Gastrocnemius medialis (tissue), 4 donors: ENCODE measurements around the gene ANKRD39. TPM values are rescaled to one million over a fixed set of nuclear protein-coding genes. Genes with fewer than 3 reads are reported as not detected.
"Not testable (repeated sequence)": the region's sequence is repeated elsewhere in the genome, so short reads cannot be mapped to it uniquely, and the experiment has no call there.

ENCODE experiments used
- ATAC-seq, 2 donors: fragments of 150-250 bp; one replicate each; pipeline ENCODE4 v1.9.1; 2016
- DNase-seq, 2 donors: peaks; one replicate each; pipeline ENCODE4 v3.0.0-alpha.2; 2019
- H3K27ac ChIP-seq, 4 donors: fragments of 200-600 bp; sonication (generic); 1 replicate in 1 of 4; 2 replicates in 3 of 4; pipeline ENCODE4 v1.5.1; 2016 to 2018; ENCODE audit warnings: mild to moderate bottlenecking in 2 of 4, moderate library complexity in 1 of 4
- H3K27me3 ChIP-seq, 3 donors: fragments of 200-600 bp; sonication (generic) in 2 of 3; 1 replicate in 1 of 3; 2 replicates in 2 of 3; pipeline versions ENCODE4 v1.5.1 to v1.6.0; 2016 to 2019; ENCODE audit warnings: mild to moderate bottlenecking in 1 of 3, moderate library complexity in 1 of 3
- H3K36me3 ChIP-seq, 2 donors: fragments of 200-600 bp; sonication (generic) in 1 of 2; one replicate each; pipeline ENCODE4 v1.5.1; 2017 to 2018
- H3K4me1 ChIP-seq, 2 donors: fragments of 200-600 bp; sonication (generic) in 1 of 2; one replicate each; pipeline ENCODE4 v1.5.1; 2016 to 2017; ENCODE audit warnings: mild to moderate bottlenecking in 2 of 2
- H3K4me3 ChIP-seq, 4 donors: fragments of 200-600 bp; sonication (generic) in 3 of 4; 1 replicate in 1 of 4; 2 replicates in 3 of 4; pipeline ENCODE4 v1.5.1; 2016 to 2019; ENCODE audit warnings: mild to moderate bottlenecking in 2 of 4
- H3K9me3 ChIP-seq, 3 donors: fragments of 200-600 bp; sonication (generic) in 2 of 3; 1 replicate in 1 of 3; 2 replicates in 2 of 3; pipeline ENCODE4 v1.5.1; 2016 to 2019
- CTCF ChIP-seq, 5 experiments: fragments of 450-650 bp in 3 of 5; fragments of 200-600 bp in 2 of 5; sonication (generic) in 2 of 5; IDR thresholded peaks in 4 of 5; conservative IDR thresholded peaks in 1 of 5; 1 replicate in 4 of 5; 2 replicates in 1 of 5; pipeline ENCODE4 v1.5.1; 2016 to 2019; ENCODE audit warnings: antibody characterized with exemption in 5 of 5, mild to moderate bottlenecking in 3 of 5, moderate library complexity in 3 of 5
- POLR2A ChIP-seq, 2 donors: fragments of 450-650 bp; IDR thresholded peaks; one replicate each; pipeline ENCODE4 v1.6.1; 2017; ENCODE audit warnings: antibody characterized with exemption in 2 of 2, mild to moderate bottlenecking in 2 of 2, moderate library complexity in 2 of 2
- in situ Hi-C, 4 donors: fragments of 200-750 bp; cut with MboI; loops; one replicate each; pipeline versions ENCODE4 v1.15.0 to v1.8.0; 2017; ENCODE audit warnings: low sequenced_read_pairs in 4 of 4
- intact Hi-C: fragments of 100-400 bp; cut with DNase I; formaldehyde crosslinking; loops from one replicate; pipeline ENCODE4 v1.15.1; 2023; ENCODE audit warnings: low total_unique reads
- total RNA-seq, 4 donors: library from RNA; depleted of rRNA; stranded (reverse); fragments of >200 nt; gene quantifications; one replicate each; pipeline versions ENCODE4 v1.1.0 to v1.2.3, GENCODE V29; 2016

The ANKRD39 gene
- total RNA-seq, 4 donors from 2014 or later = 25.8 to 50.6 (median 43.8) TPM

GRCh38 chr2:96865654-96866053 is 7.8 kb upstream of the ANKRD39 start:
- in situ Hi-C loops = no loop called here
- DNase-seq = no peak
- H3K27ac ChIP-seq = no peak overlapping the region
- H3K27me3 ChIP-seq = no peaks in the 10 kb centered on the region
- H3K36me3 ChIP-seq = peaks cover 0 to 41% of the 10 kb centered on the region in 2 donors
- no peak for ATAC-seq
- no peaks in the 10 kb centered on the region for H3K9me3 ChIP-seq
- TF ChIP-seq CTCF (IDR thresholded peaks at IDR 0.05 in 4 of 5, conservative IDR thresholded peaks at IDR 0.05 in 1 of 5) = no peak
- no peak for TF ChIP-seq POLR2A (IDR thresholded peaks at IDR 0.05)
- H3K4me3 ChIP-seq = no peak overlapping the region
- peaks cover 14% of the 10 kb centered on the region in 2 donors for H3K4me1 ChIP-seq
- intact Hi-C loops = no loop called here

GRCh38 chr2:96864343-96865091 is 6.7 kb upstream of the ANKRD39 start:
- TF ChIP-seq POLR2A (IDR thresholded peaks at IDR 0.05) = no peak
- no peak for TF ChIP-seq CTCF (IDR thresholded peaks at IDR 0.05 in 4 of 5, conservative IDR thresholded peaks at IDR 0.05 in 1 of 5)
- no peaks in the 10 kb centered on the region for H3K9me3 ChIP-seq
- in situ Hi-C loops (no loop called here), intact Hi-C loops (no loop called here)
- peaks cover 0 to 48% of the 10 kb centered on the region in 2 donors for H3K36me3 ChIP-seq
- no peaks in the 10 kb centered on the region for H3K27me3 ChIP-seq
- ATAC-seq = no peak
- no peak overlapping the region for H3K4me3 ChIP-seq
- H3K27ac ChIP-seq = no peak overlapping the region
- peaks cover 12 to 14% of the 10 kb centered on the region in 2 donors for H3K4me1 ChIP-seq
- no peak for DNase-seq

- Histone ChIP-seq H3K9me3 (no peaks in the 10 kb centered on the region), H3K27me3 (no peaks in the 10 kb centered on the region), H3K36me3 (peaks cover 0 to 48% of the 10 kb centered on the region in 2 donors), H3K4me3 (no peak overlapping the region), H3K4me1 (peaks cover 14 to 17% of the 10 kb centered on the region in 2 donors), H3K27ac (no peak overlapping the region)
- DNase-seq (no peak), ATAC-seq (no peak)
- intact Hi-C loops = no loop called here
- in situ Hi-C loops = no loop called here
- TF ChIP-seq POLR2A (IDR thresholded peaks at IDR 0.05) (no peak), CTCF (IDR thresholded peaks at IDR 0.05 in 4 of 5, conservative IDR thresholded peaks at IDR 0.05 in 1 of 5) (no peak)
Observed at GRCh38 chr2:96863575-96864342, 5.9 kb upstream of the ANKRD39 start.

- Histone ChIP-seq H3K4me1 (peaks cover 10 to 21% of the 10 kb centered on the region in 2 donors), H3K36me3 (peaks cover 0 to 48% of the 10 kb centered on the region in 2 donors)
- H3K4me3 ChIP-seq, intact Hi-C loops, in situ Hi-C loops, H3K9me3 ChIP-seq, H3K27ac ChIP-seq, DNase-seq, ATAC-seq, H3K27me3 ChIP-seq: not testable (repeated sequence)
Observed at GRCh38 chr2:96863056-96863455, 5.2 kb upstream of the ANKRD39 start.

- H3K27ac ChIP-seq = no peak overlapping the region
- TF ChIP-seq POLR2A (IDR thresholded peaks at IDR 0.05) (no peak), CTCF (IDR thresholded peaks at IDR 0.05 in 4 of 5, conservative IDR thresholded peaks at IDR 0.05 in 1 of 5) (no peak)
- no peaks in the 10 kb centered on the region for H3K9me3 ChIP-seq
- no peaks in the 10 kb centered on the region for H3K27me3 ChIP-seq
- in situ Hi-C loops (no loop called here), intact Hi-C loops (no loop called here)
- peaks cover 0 to 48% of the 10 kb centered on the region in 2 donors for H3K36me3 ChIP-seq
- ATAC-seq = no peak
- no peak overlapping the region for H3K4me3 ChIP-seq
- DNase-seq = no peak
- peaks cover 12 to 19% of the 10 kb centered on the region in 2 donors for H3K4me1 ChIP-seq
Observed at GRCh38 chr2:96861074-96861473, 3.3 kb upstream of the ANKRD39 start.
